Immature natural killer cell (primary cell): ENCODE measurements around the gene PAFAH2. TPM values are rescaled to one million over a fixed set of nuclear protein-coding genes. Genes with fewer than 3 reads are reported as not detected.

Source experiments
- DNase-seq, 3 donors: peaks; one replicate each; pipeline ENCODE4 v3.0.0; 2022; ENCODE audit warnings: mixed read lengths in 1 of 3
- H3K27ac Mint-ChIP-seq, 6 donors: one replicate each; pipeline ENCODE4 v1.8.0; 2020; ENCODE audit warnings: mixed read lengths in 6 of 6, mild to moderate bottlenecking in 5 of 6, inconsistent platforms in 4 of 6, moderate library complexity in 3 of 6
- H3K27me3 Mint-ChIP-seq, 3 donors: one replicate each; pipeline ENCODE4 v1.8.0; 2020 to 2021; ENCODE audit warnings: low read depth in 3 of 3, mild to moderate bottlenecking in 3 of 3, mixed read lengths in 3 of 3, moderate library complexity in 3 of 3, inconsistent platforms in 1 of 3
- H3K36me3 Mint-ChIP-seq, 3 donors: one replicate each; pipeline ENCODE4 v1.8.0; 2020; ENCODE audit warnings: mixed read lengths in 3 of 3, inconsistent platforms in 2 of 3, mild to moderate bottlenecking in 2 of 3
- H3K4me1 Mint-ChIP-seq, 2 donors: one replicate each; pipeline ENCODE4 v1.8.0; 2020; ENCODE audit warnings: inconsistent platforms in 2 of 2, mild to moderate bottlenecking in 2 of 2, mixed read lengths in 2 of 2, moderate library complexity in 1 of 2
- H3K4me3 Mint-ChIP-seq, 5 donors: one replicate each; pipeline ENCODE4 v1.8.0; 2020; ENCODE audit warnings: mild to moderate bottlenecking in 5 of 5, mixed read lengths in 5 of 5, inconsistent platforms in 3 of 5, moderate library complexity in 3 of 5
- H3K9me3 Mint-ChIP-seq, 6 donors: one replicate each; pipeline ENCODE4 v1.8.0; 2020; ENCODE audit warnings: mild to moderate bottlenecking in 6 of 6, mixed read lengths in 6 of 6, inconsistent platforms in 4 of 6, moderate library complexity in 3 of 6
- polyA plus RNA-seq, 3 donors: library from polyadenylated mRNA; unstranded; fragments of 300-500 nt; fragmentation: Illumina TruSeq; gene quantifications; one replicate each; pipeline ENCODE4 v1.2.3, GENCODE V29; 2021

The PAFAH2 gene
- polyA plus RNA-seq, 3 donors from 2014 or later, result 35.6 to 65.0 (median 37.9) TPM

DNA sequence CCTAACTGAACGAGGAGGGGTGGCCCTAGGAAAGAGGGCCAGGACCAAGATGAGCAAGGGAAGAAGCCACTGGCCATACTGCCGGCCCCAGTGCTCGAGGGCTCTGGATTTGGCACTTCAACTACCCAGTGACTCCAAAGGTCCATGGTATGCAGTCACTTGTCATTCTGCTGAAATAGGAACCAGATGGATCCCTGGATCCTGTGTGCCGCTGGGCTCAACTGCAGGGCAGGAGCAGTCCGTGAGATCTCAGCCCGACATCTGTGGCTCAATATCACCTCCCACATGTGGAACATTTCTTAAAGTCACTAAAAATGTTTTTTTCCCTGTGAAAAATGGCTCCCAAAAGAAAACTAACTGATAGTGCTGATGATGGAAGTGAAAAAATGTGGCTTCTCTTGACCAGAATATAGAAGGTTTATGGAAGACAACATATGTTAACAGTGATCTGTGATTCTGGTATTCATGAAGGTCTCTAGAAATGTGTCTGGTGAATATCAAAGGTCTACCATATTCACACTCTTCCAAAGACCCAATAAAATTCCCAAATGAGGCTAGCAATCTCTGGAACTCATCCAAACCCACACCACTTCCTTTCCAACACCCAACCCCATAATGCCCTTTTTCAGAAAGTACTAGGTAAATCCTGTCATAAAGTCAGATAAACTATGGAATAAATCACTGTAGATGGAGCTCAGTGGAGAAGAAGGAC lies 24.1 kb downstream of the PAFAH2 start:
- Mint-ChIP-seq H3K4me3 (no peak overlapping the region), H3K27ac (peak overlapping the region; percentile 26 to 89 (median 66)), H3K36me3 (peaks cover 49 to 75% (median 55%) of the 10 kb centered on the region in 3 donors), H3K9me3 (no peaks in the 10 kb centered on the region), H3K27me3 (peaks cover 0 to 2% (median 2%) of the 10 kb centered on the region in 3 donors), H3K4me1 (peaks cover 45 to 77% of the 10 kb centered on the region in 2 donors)
- no peak for DNase-seq

DNA sequence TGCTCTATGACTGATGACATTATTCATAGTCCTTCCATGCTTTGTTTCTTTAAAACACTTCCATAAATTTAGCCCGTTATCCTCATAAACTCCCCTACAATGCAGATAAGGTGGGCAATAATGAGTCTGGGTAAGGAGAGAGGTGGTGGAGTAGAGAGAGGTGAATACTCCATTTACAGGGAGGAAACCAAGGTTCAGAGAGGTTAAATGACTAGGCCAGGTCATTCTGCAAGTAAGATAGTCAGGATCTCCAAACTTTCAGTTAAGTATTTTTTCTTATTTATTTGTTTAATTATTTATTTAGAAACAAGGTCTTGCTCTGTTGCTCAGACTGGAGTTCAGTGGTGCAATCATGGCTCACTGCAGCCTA lies 26.1 kb downstream of the PAFAH2 start:
- Mint-ChIP-seq H3K4me1 (peaks cover 54 to 85% of the 10 kb centered on the region in 2 donors), H3K36me3 (peaks cover 55 to 76% (median 60%) of the 10 kb centered on the region in 3 donors), H3K9me3 (no peaks in the 10 kb centered on the region), H3K4me3 (peak overlapping the region in 3 of 5 donors; percentile 0 to 66 (median 63)), H3K27me3 (peaks cover 0 to 2% (median 2%) of the 10 kb centered on the region in 3 donors), H3K27ac (peak overlapping the region; percentile 51 to 89 (median 86))
- DNase-seq, result no peak

DNA sequence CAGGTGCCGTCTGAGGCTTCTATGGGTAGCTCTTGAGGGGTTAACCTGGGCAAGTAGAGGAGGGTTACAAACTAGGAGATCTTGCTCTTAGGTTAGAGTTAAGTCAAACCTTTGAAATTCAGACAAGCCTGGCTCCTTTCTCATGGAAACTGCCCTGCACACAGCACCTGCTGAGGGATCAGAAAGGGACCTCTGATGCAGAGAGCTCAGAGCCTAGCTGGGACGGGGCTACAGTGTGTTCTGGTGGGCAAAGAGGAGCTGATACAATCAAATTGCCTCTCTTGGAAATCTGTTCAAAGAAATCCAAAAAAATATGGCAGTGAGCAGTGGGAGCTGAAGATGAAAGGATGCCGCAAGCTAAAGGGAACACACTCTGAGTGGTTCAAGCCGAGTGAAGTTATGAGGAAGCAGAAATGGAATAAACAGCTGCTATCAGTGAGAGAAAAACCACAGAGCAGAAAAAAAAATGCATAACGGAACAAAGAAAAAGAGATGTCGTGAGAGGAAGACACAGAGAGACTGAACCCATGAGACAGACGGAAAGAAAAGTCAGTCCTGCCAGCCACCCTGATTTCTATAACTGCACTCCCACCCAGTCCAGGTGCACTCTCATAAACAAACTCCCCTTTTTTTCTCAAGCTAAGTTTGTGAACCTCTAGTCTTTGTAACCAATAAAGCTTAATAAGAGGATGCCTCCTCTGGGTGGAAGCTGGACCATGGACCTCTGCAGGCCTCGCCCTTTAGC lies 26.6 kb downstream of the PAFAH2 start:
- Mint-ChIP-seq H3K27ac (peak overlapping the region; percentile 51 to 89 (median 85)), H3K9me3 (no peaks in the 10 kb centered on the region), H3K4me1 (peaks cover 58 to 84% of the 10 kb centered on the region in 2 donors), H3K36me3 (peaks cover 57 to 74% (median 58%) of the 10 kb centered on the region in 3 donors), H3K4me3 (peak overlapping the region; percentile 18 to 66 (median 56)), H3K27me3 (peaks cover 0 to 2% (median 2%) of the 10 kb centered on the region in 3 donors)
- no peak for DNase-seq

DNA sequence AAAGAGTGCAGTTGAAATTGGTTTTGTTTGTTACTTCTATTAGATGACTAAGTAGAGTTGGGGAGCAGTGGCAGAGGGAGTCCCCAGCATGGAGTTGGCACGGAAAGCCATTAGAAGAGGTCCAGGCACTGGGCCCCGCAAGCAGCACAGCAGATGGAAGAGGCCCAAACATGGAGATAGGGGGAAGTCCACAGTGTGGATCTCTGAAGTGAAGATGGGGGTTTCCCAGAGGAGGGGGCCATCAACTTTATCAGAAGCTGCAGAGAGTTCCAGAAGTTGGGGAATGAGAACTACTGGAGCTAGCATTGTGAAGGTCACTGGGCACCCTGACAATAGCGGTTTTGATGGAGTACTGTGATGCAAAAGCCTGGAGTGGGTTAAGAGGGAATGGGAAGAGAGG lies 30.6 kb downstream of the PAFAH2 start:
- Mint-ChIP-seq H3K4me3 (no peak overlapping the region), H3K4me1 (peaks cover 71 to 88% of the 10 kb centered on the region in 2 donors), H3K27ac (peak overlapping the region; percentile 22 to 89 (median 74)), H3K9me3 (no peaks in the 10 kb centered on the region), H3K27me3 (peaks cover 0 to 2% (median 1%) of the 10 kb centered on the region in 3 donors), H3K36me3 (peaks cover 46 to 59% (median 52%) of the 10 kb centered on the region in 3 donors)
- no peak for DNase-seq

DNA sequence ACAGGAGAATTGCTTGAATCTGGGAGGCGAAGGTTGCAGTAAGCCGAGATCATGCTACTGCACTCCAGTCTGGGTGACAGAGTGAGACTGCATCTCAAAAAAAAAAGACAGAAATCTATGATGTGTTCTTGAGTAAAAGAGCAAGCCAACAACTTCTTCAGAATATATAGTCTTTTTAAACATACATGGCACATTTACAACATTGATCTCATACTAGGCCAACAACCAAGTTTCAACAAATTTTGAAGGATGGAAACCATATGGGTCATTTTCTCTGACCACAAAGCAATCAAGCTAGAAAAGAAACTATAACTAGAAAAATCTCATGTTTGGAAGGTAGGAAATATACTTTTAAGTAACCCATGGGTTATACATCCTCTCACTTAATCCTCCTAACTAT lies 38.3 kb downstream of the PAFAH2 start:
- peak overlapping the region; percentile 7 to 73 (median 24) for H3K27ac Mint-ChIP-seq
- peaks cover 38 to 62% (median 45%) of the 10 kb centered on the region in 3 donors for H3K36me3 Mint-ChIP-seq
- peaks cover 26 to 36% of the 10 kb centered on the region in 2 donors for H3K4me1 Mint-ChIP-seq
- H3K9me3 Mint-ChIP-seq, result no peaks in the 10 kb centered on the region
- H3K4me3 Mint-ChIP-seq, result no peak overlapping the region
- peaks cover 0 to 4% (median 0%) of the 10 kb centered on the region in 3 donors for H3K27me3 Mint-ChIP-seq
- DNase-seq, result no peak

DNA sequence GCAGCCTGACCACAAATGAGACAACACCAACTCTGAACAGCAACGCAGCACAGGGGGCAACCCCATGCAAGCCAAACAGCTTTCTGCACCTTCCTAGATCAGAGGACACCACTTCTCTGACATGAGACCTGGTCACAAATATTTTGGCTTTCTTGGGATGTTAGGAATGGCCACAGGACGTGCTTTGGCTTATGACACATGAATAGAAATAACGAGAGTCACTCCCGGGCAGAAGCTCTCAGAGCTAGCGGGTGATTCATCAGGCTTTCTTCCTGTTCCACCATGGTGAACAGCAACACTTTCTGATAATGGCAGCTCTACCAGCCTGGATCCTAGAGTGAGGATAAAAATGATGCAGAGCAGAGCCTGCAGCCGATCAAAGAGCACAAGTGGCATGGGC lies 39.4 kb downstream of the PAFAH2 start:
- Mint-ChIP-seq H3K27ac (peak overlapping the region in 5 of 6 donors; percentile 24 to 61 (median 41)), H3K4me3 (no peak overlapping the region), H3K36me3 (peaks cover 33 to 57% (median 39%) of the 10 kb centered on the region in 3 donors), H3K4me1 (peaks cover 23 to 31% of the 10 kb centered on the region in 2 donors), H3K27me3 (peaks cover 0 to 4% (median 0%) of the 10 kb centered on the region in 3 donors), H3K9me3 (no peaks in the 10 kb centered on the region)
- no peak for DNase-seq

DNA sequence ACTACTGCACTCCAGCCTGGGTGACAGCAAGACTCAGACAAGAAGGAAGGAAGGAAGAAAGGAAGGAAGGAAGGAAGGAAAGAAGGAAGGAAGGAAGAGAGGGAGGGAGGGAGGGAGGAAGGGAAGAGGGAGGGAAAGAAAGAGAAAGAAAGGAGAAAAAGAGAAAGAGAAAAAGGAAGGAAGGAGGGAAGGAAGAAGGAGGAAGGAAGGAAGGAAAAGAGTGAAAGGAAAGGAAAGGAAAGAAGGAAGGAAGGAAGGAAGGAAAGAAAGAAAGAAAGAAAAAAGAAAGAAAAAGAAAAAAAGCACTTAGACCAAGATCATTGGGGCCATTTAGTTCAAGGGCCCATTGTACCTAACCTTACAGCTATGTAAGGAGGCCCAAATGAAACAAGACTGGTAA lies 42.3 kb downstream of the PAFAH2 start:
- Mint-ChIP-seq H3K36me3 (peaks cover 22 to 33% (median 29%) of the 10 kb centered on the region in 3 donors), H3K4me3 (no peak overlapping the region), H3K27me3 (peaks cover 0 to 2% (median 0%) of the 10 kb centered on the region in 3 donors), H3K4me1 (peaks cover 14 to 22% of the 10 kb centered on the region in 2 donors), H3K9me3 (no peaks in the 10 kb centered on the region), H3K27ac (peak overlapping the region; percentile 25 to 89 (median 69))
- DNase-seq, result no peak

DNA sequence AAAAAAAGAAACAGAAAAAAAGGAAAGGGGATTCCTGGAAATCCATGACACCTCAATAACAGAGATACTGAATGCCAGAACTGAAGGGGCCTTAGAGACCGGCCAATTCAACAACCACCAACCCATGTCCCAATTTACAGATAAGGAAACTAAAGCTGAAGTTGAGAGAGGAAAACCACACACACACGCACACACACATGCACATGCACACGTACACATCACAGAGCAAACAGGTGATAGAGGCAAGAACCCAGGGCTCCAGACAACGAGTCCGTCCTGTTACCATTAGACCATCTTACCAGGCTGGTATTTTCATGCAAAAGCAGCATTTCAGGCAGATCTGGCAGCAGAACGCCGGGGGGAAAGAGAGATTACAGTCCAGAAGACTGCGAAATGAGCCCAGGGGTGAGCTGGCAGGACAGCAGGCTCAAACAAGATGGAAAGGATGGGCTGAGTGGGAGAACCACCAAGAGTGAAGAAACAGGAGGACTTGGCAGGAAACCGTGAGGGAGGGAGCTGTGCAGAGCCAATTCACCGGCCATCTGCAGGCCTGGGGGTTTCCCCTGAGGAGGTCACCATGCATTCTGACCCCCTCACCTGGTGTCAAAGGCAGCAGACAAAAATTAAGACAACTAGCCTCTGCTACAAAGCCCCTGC lies 43.5 kb downstream of the PAFAH2 start:
- H3K27ac Mint-ChIP-seq, result peak overlapping the region in 5 of 6 donors; percentile 17 to 89 (median 76)
- H3K4me1 Mint-ChIP-seq, result peaks cover 12 to 14% of the 10 kb centered on the region in 2 donors
- no peak for DNase-seq
- no peaks in the 10 kb centered on the region for H3K9me3 Mint-ChIP-seq
- H3K36me3 Mint-ChIP-seq, result peaks cover 11 to 22% (median 19%) of the 10 kb centered on the region in 3 donors
- peaks cover 0 to 2% (median 0%) of the 10 kb centered on the region in 3 donors for H3K27me3 Mint-ChIP-seq
- no peak overlapping the region for H3K4me3 Mint-ChIP-seq

DNA sequence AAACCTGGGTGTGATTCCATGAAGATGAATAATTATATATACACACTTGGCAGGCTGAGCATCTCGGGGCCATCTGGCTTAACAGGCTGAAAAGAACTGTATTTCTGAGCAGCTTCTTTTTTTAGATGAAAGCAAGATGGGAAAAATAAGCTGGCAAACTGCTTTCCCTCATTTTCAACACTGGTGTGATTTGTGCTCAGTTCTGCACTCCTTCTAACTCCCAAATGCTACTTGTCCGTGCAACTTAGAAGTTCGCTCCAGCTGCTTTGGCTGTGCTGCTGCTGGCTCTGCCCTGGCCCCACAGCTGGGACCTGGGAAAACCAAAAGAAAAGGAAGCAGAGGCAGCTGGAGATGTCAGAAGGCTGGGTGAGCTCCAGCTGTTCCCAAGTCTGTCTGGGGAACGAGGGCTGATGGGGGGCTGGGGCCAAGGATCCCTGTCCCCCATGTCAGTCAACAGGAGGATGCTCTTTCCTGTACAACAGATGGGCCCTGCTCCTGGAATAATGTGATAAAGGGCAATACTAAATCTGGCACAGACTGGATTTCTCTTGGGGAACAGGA lies 44.9 kb downstream of the PAFAH2 start:
- DNase-seq, result no peak
- peaks cover 0 to 4% (median 0%) of the 10 kb centered on the region in 3 donors for H3K27me3 Mint-ChIP-seq
- H3K9me3 Mint-ChIP-seq, result no peaks in the 10 kb centered on the region
- peaks cover 5 to 12% (median 10%) of the 10 kb centered on the region in 3 donors for H3K36me3 Mint-ChIP-seq
- H3K27ac Mint-ChIP-seq, result peak overlapping the region in 1 of 6 donors; percentile 61
- H3K4me3 Mint-ChIP-seq, result no peak overlapping the region
- H3K4me1 Mint-ChIP-seq, result peaks cover 12 to 14% of the 10 kb centered on the region in 2 donors

DNA sequence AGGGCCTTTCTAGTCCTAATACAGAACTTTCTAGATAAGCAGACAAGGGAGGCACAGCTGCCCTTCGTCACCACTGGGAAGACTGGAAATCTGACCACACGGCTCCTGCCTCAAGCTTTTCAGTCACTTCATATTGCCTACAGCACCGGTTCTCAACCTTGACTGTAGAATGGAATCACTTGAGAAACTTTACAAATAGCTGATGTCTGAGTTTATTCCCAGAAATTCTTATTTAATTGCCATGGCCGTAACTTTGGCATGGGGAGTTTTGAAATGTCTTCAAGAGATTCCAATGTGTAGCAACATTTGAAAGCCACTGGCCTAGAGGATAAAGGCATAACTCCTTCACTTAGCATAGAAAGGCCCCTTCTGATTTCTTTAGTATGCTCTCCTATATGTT lies 49.2 kb downstream of the PAFAH2 start:
- H3K27ac Mint-ChIP-seq, result no peak overlapping the region
- H3K4me1 Mint-ChIP-seq, result peaks cover 0 to 2% of the 10 kb centered on the region in 2 donors
- DNase-seq, result no peak
- peaks cover 0 to 8% (median 0%) of the 10 kb centered on the region in 3 donors for H3K36me3 Mint-ChIP-seq
- peaks cover 1 to 8% (median 7%) of the 10 kb centered on the region in 6 donors for H3K9me3 Mint-ChIP-seq
- H3K27me3 Mint-ChIP-seq, result peaks cover 0 to 2% (median 0%) of the 10 kb centered on the region in 3 donors
- H3K4me3 Mint-ChIP-seq, result no peak overlapping the region

DNA sequence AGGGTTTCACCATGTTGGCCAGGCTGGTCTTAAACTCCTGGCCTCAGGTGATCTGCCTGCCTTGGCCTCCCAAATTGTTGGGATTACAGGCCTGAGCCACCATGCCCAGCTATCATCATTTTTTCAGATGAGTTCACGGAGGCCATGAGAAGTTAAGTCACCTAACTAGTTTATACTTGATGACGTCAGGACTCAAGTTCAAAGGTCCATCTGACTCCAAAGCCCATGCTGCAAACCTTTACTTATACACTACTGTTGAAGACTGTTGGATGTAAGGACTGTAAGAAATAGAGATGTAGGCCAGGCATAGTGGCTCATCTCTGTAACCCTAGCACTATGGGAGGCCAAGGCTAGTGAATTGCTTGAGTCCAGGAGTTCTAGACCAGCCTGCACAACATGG lies 50.8 kb downstream of the PAFAH2 start:
- H3K27ac Mint-ChIP-seq, result no peak overlapping the region
- no peaks in the 10 kb centered on the region for H3K4me1 Mint-ChIP-seq
- DNase-seq, result no peak
- H3K36me3 Mint-ChIP-seq, result peaks cover 4 to 22% (median 8%) of the 10 kb centered on the region in 3 donors
- peaks cover 0 to 2% (median 0%) of the 10 kb centered on the region in 3 donors for H3K27me3 Mint-ChIP-seq
- H3K4me3 Mint-ChIP-seq, result no peak overlapping the region
- H3K9me3 Mint-ChIP-seq, result peaks cover 13 to 22% (median 17%) of the 10 kb centered on the region in 6 donors

DNA sequence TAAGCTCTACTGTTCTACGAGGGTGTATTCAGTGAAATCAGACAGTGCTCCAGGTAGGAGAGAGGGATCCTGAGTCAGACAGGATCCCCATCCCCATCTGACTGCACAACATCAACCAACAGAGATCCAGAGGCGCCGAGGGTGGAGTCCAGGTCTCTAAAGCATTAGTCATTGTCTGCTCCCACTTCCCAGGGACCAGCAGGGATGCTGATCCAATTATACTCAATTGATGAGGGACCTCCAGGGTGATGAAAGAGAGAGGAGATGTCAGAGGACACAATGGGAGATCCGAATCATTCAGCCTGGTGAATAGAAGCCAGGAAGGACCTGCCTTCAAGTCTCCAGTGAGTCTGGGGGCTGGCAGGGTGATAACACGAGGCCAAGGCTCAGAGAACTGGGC lies 52.1 kb downstream of the PAFAH2 start:
- no peaks in the 10 kb centered on the region for H3K4me1 Mint-ChIP-seq
- H3K9me3 Mint-ChIP-seq, result peaks cover 13 to 22% (median 17%) of the 10 kb centered on the region in 6 donors
- no peak overlapping the region for H3K27ac Mint-ChIP-seq
- DNase-seq, result no peak
- H3K27me3 Mint-ChIP-seq, result peaks cover 0 to 2% (median 0%) of the 10 kb centered on the region in 3 donors
- no peak overlapping the region for H3K4me3 Mint-ChIP-seq
- peaks cover 4 to 22% (median 8%) of the 10 kb centered on the region in 3 donors for H3K36me3 Mint-ChIP-seq

DNA sequence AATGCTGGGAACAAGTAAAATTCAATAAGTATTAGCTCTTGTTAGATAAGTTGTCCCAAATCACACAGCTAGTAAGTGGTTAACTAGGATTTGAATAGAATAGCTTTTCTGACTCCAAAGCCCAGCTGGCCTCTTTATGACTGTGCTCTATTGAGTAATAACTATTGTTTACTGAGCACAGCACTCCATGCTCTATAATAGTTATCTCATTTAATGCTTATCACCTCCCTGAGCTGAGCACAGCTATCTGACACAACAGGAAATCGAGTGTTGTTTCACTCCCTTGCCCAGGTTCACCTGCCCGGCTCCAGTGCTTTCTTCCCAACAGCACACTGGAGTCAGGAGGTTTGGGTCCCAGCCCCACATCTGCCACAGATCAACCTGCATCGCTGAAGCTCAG lies 52.9 kb downstream of the PAFAH2 start:
- no peaks in the 10 kb centered on the region for H3K4me1 Mint-ChIP-seq
- H3K36me3 Mint-ChIP-seq, result peaks cover 4 to 22% (median 8%) of the 10 kb centered on the region in 3 donors
- no peak for DNase-seq
- peaks cover 13 to 22% (median 17%) of the 10 kb centered on the region in 6 donors for H3K9me3 Mint-ChIP-seq
- H3K4me3 Mint-ChIP-seq, result no peak overlapping the region
- no peak overlapping the region for H3K27ac Mint-ChIP-seq
- peaks cover 0 to 2% (median 1%) of the 10 kb centered on the region in 3 donors for H3K27me3 Mint-ChIP-seq
